Amygdala (tissue), 56 donors: ENCODE measurements around the gene GRIPAP1.
A peak's percentile ranks its signal among the peaks of the same experiment; 100 is the strongest.
"Not testable (repeated sequence)": the region's sequence is repeated elsewhere in the genome, so short reads cannot be mapped to it uniquely, and the experiment has no call there.

Source experiments
- DNase-seq, 56 donors: peaks; one replicate each; lab custom pipeline; 2025; lab: John Stamatoyannopoulos, UW

GRIPAP1 gene

DNA sequence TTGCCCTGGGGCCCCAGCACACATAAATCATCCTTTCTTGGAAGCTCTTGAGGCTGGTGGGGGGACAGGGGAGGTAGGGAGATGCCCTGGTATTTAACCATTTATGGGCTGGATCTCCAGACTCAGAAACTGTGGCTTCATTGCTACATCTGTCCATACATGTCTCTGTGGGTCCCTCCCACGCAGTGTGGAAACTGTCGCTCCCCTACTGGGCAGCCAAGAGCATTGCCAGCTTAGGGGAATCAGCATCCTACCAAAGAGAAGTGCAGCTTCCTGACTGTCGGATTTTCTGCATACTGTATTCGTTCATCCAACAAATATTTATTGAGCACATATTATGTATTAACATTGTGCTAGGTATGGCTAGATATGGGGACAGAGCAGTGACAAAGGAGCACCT lies 3.7 kb downstream of the GRIPAP1 start:
- DNase-seq: no peak

DNA sequence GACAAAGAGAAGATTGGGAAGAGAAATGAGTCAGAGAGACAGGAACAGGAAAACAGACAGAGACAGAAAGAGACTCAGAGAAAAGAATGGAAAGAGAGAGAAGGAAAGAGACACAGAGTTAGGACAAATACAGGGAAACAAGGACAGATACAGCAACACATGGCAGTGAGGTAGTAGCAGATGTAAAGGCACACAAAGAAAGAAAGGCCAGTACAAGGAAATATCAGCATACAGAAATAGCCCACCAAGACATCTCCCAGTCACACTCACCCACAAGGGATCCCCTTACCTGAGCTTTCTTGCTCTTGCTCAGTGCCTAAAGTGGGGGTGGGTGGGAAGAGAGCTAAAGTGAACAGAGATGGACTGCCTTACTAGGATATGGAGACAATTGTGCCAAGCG lies 4.2 kb downstream of the GRIPAP1 start:
- no peak for DNase-seq

DNA sequence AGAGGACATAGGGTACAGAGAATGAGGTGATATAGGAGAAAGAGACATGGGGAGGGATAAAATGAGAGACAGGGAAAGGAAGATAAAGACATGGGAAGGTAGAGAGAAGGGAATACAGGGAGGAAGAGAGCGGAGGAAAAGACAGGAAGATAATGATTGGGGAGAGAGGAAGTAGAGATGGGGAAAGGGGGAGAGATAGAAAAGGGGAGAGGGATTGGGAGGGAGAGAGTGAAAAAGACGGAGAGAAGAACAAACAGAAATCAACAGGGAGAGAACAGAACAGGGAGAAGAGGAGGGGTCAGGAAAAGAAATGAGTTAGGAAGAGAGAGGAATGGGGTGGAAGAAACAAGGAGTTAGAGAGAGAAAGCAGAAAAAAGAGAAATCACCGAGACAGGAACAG lies 4.6 kb downstream of the GRIPAP1 start:
- no peak for DNase-seq

DNA sequence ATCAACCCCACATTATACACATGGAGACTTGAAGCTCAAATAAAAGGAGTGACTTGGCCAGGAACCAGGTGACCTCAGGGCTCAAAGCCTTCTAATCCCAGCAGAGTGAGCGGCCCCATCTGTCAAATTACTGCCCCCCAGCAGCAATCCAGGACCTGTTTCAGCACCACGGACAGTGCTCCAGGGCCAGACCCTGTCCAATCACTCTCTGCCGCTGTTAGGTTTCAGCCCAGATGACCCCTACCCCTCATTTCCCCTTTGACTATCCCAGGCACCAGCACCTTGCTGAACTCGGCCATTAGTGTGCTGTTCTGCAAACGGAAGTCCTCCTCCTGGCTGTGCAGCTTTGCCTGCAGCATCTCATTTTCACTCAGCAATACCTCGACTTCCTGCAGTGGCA lies 5.1 kb downstream of the GRIPAP1 start:
- DNase-seq: no peak

DNA sequence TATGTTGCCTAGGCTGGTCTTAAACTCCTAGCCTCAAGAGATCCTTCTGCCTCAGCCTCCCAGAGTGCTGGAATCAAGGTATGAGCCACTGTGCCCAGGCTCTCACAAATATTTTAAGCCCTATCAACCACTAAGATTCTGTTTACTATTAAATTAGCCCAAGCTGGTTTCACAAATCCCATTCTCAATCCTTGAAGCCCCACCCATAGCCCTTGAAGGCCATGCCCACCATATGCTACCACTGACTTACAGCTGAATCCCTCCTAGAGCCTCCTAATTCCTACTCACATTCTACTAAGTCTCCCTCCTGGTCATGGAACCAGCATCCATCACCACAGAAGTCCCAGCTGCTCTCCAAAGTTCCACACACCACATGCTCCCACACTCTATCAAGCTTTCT lies 9.7 kb downstream of the GRIPAP1 start:
- DNase-seq: no peak

DNA sequence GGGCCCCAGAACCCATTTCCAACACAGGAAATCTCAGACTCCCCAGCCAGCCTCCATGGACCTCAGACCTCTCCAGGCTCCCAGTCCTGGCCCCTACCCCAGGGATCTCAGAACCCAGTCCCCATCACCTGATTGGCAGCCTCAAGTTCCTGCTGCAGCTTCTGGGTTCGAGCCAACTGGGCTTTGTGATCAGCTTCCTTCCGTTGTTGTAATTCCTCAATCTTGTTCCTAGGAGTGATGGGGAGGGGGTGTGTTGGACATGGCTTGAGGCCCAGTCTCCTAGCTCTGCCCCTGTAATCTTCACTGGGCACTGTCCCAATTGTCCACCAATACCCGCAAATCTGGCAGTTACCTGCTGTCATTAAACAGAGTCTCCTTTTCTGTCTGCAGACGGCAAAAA lies 12.6 kb downstream of the GRIPAP1 start:
- DNase-seq: no peak

DNA sequence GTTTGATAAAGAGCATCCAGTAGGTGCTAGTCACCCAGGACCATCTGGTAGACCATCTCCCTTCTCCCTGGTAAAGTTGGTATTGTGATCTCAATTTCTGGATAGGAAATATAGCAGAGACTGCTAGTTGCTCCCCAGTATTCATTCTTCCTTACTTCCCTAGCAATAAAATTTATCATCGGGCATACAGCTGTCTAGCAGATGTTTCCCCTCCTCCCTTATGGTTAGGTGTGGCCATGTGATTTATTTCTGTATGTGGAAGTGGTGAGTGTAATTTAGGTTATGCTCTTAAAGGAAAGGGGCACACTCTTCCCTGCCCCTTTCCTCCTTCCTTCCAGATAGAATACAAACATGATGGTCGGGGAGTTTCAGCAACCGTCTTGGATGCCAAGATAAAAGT lies 18.2 kb downstream of the GRIPAP1 start:
- no peak for DNase-seq

DNA sequence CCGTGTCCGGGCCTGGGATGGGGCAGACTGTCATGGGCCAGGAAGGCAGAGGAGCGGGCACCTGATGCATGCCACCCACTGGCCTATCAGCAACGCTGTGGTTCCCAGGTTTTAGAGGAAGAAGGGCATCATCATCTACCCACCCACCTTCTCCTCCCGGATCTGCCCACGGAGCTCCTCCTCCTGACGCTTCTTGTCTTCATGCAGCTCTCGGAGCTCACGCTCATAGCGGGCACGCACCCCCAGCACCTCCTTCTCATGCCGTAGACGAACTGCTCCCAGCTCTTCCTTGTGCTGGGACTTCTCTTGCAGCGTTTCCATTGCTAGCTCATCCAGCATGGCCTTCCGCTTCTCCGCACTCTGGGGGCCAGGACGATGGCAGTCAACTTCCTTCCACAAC lies 19.0 kb downstream of the GRIPAP1 start:
- no peak for DNase-seq

DNA sequence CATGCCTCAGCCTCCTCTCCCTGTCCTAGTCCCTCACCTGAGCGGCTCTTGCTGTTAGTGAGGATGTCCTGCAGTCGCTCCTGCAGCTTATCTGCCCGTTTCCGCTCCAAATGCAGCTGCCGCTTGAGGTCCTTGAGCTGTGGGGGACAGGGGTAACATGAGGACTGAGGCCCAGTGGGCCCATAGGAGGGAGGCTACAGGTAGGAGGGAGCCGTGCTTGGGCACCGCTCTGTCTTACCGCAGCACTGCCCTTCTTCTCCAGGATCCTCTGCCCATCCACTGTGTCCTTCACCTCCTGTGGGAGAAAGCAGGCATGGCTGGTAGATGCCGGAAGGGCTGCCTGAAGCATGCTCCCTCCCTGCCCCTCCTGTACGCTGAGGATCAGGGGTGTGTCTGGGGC lies 20.9 kb downstream of the GRIPAP1 start:
- no peak for DNase-seq

DNA sequence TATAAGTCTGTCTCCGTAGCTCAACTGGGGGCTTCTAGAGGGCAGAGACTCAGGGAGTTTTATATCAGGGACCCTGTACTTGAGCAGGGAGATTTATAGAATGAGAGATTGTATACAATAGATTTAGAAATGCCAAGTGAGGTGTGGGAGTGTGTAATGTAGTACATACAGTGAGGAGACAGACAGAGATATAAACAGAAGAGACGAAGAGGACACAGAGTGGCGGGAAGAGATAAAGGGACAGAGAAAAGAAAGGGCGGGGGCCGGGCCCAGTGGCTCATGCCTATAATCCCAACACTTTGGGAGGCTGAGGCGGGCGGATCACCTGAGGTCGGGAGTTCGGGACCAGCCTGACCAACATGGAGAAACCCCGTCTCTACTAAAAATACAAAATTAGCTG lies 21.7 kb downstream of the GRIPAP1 start:
- DNase-seq: not testable (repeated sequence)

DNA sequence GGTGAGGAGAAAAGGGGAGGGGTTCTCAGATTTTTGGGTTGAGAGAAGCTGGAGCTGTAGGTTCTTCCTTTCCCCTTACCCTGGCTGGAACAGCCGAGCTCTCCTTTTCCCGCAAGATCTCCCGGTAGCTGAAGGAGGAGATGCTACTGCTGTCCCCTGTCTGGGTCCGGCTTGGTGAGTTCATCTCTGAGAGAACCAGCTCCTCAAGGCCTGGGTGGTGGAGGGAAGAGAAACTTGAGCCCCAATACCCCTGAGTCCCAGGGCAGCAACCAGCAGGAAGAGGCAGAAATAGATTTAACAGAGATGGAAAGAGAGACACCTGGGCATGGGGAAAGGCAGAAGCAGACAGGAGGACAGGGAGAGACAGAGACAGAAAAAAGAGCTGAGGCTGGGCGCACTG lies 23.8 kb downstream of the GRIPAP1 start:
- DNase-seq: no peak

DNA sequence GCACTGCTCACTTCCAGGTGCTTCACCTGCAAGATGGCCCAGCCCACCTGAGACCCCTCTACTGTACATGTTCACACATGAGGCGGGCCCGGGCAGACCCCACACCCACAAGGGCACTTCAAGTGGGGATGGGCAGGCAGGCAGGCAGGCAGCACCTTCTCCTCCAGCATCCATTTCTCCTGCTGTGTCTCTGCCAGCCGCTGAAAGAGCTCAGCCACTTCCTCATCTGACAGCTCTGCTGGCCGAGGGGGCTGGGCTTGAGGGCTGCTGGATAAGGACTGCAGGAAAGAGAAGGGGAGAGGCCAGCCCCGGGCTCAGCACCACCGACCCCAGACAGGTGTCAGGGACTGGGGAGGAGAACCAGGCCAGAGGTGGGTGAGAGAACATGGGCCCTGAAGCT lies 26.0 kb downstream of the GRIPAP1 start:
- no peak for DNase-seq

DNA sequence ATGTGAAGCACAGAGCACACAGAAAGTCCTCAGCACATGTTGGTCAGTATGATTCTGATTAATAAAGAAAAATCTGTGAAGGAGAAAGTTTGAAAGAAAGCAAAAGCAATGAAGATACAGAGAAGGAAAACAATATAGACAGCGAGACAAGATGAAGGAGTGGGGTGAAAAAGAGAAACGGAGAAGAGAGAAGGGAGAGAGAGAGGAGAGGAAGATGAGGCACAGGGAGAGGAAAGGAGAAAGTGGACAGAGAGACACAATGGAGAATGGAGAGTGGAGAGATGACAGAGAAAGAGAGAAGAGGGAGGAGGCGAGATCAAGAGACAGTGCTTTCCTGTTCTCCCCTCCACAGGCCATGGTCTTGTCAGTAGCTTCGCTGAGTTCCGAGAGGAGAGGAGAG lies 26.5 kb downstream of the GRIPAP1 start:
- no peak for DNase-seq

DNA sequence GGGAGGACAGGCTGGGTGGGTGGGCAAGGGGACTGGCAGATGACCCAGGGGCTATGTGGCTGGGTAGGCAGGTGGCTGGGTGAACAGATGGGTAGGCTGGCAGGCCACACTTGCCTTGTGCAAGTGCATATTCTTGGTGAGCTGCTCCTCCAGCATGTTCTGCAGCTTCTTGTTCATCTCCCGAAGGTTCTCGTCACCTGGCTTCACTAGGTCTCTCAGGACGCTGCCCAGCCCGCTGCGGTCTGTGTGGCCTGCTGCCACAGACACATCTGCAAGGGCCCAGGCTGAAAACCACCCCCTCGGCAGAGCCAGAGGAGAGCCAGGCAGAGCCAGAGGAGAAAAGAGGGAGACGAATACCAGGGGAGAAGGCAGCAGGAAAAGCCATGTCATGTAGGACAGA lies 27.0 kb downstream of the GRIPAP1 start:
- no peak for DNase-seq

DNA sequence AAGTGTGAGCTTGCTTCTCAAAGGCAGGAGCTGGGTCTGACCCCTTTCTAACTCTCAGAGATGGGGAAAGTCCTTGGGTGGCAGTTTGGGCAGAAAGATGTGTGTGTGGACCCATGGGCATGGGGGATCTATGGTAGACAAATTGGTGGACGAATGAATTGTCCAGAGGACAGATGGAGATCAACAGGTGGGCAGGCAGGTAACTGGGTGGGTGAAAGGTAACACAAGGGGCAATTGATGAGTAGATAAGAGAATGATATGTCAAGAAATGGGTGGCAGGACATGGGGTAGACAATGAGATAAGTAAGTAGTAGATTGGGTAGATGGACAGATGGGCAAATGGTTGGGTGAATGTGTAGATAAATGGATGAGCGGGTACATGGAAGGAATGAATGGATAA lies 27.5 kb downstream of the GRIPAP1 start:
- no peak for DNase-seq

DNA sequence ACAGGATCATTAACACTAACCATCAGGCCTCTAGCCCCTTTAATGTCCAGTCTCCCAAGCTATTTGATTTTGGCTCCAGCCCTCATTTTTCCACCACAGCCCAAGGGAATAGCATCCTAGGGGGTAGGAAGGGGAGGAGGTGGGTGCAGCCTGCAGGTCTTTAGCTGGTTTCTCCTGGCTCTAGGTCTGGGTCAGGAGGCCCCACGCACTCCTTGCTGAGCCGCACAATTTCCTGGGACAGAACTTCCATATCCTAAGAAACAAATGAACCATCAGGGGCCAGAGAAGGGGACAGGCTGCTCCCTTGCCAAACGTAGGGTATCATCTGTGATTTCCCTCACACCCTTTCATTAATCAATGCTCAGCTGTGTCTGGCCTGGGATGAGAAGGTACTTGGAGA lies 28.0 kb downstream of the GRIPAP1 start:
- no peak for DNase-seq

DNA sequence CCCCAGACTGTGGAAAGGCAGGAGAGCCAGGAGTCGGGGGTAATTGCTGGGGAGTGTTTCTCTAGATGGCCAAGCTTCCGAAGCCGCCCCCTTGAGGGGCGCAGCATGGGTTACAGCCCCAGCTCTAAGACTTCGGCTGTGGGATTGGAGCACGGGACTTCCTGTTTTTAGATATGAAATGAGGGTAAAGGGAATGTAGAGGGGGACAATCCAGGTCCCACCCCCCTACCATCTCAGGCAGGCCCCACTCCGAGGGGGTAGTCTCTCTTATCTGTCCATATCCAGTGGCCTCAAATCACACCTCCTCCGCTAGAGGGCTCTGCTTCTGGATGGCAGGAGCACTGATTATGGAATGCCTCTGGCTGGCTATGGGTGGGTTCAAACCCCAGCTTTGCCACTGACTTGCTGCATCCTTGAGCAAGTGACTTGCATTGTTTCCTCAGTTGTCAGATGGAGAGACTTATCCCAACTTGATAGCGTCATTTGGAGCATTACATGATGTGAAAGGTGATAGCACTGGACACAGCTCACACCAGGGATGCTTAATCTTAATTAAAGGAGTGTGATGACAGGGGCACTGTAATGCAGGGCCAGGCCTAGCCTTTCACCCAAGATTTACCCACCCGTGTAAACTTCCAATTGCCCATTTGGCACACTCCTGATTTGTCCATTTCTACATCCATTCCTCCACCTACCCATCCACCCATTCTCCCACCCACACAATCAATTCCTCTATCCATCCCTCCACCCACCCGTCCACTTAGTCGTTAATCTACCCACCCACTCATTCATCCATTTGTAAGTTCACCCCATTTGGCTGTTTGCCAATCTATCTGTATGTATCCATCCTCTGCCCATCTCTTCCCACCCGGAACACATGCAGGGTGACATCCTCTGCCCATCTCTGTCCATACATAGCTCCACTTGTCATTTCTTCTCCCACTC lies 29.6 kb downstream of the GRIPAP1 start:
- peak in 22 of 56 donors; percentile 0 to 47 (median 6) for DNase-seq

DNA sequence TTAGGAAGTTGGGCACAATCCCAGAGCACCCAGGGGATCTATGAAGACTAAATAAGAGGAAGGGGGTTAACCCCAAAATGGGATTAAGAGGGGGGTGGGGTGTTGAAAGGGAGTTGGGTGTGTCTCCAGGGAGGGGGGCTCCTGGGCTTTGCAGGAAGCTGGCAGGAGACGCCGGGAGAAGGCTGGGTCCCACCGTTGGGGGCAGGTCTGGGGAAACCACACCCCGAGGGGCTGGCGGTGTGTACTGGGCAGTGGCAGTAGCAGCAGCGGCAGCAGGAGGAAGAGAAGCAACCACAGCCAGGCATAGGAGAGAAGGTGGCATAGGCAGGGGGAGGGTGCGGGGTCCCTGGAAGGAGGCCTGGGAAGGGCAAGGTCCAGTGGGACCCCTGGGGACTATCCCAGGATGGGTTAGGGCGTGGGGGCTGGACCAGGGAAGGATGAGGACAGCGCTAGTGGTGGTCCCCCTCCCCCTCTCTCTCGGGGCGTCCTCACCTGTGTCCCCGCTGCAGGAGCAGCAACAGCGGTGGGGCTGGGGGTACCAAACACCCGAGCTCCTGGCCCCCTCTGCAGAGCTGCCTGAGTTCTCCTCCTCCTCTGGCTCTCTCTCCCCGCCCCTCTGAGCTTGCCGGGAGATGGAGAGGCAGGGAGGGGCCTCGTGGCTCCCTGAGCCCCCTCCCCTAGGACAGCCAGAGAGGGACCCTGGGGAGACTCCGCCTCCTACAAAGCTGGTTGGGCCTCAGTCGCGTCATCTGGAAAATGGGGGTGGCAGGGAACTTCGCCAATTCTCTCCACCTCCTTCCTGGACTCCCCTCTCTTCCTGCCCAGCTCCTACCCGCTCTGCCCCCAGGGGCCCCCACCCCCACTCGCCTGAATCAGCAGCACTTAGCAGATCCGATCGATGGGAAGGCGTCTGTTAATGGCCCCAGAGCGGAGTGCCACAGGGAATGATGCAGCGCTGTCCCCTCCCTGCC lies 30.5 kb downstream of the GRIPAP1 start, which contains the start of gene KCND1:
TSS of gene KCND1 (minus strand) at position 596 of the 971 bp plus-strand sequence. CDS start 1,573 bp downstream, outside the sequence.
- DNase-seq: peak in 39 of 56 donors; percentile 0 to 48 (median 19)

DNA sequence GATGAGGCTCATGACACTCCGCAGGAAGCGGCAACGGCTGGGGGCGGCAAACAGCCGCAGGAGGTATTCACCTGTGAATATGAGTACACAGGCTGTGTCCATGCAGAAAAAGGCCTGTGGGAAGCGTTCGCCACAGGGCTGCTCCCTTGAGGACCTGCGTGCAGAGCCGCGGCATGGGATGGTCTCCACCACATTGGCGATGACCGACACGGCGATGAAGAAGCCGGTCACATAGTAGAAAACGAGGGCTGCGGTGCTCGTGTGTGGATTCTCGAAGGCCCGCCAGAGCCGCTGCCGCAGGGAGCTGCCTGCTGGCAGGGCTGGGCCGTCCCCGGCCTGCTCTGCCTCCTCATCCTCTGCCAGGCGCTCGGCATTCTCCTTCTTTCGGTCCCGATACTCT lies 32.6 kb downstream of the GRIPAP1 start:
- DNase-seq: no peak

DNA sequence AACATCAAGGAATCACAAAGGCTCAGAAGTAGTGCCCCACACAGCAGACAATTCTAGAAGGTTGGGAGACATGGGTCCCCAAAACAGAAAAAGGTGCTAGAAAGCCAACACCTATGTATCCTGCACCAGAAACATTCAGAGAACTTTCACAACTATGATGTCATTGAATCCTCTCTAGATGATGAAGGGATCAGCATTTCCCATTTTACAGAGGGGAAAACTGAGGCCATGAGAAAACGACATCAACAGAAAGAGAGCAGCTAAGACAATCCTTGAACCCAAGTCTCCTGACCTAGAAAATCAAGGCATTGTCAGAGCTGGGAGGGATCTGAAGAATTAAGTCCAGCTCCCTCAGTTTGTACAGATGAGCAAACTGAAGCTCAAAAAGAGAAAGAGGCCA lies 33.7 kb downstream of the GRIPAP1 start:
- no peak for DNase-seq
